NCI-H446 treated with DMSO at 0.1 percent for 48 hours (cell line): ENCODE data around the gene HNRNPUL1.
"Not testable (repeated sequence)": the region's sequence is repeated elsewhere in the genome, so short reads cannot be mapped to it uniquely, and the experiment has no call there.

ENCODE experiments used
- DNase-seq: peaks from one replicate; lab custom pipeline; 2025; lab: John Stamatoyannopoulos, UW

HNRNPUL1 gene

DNA sequence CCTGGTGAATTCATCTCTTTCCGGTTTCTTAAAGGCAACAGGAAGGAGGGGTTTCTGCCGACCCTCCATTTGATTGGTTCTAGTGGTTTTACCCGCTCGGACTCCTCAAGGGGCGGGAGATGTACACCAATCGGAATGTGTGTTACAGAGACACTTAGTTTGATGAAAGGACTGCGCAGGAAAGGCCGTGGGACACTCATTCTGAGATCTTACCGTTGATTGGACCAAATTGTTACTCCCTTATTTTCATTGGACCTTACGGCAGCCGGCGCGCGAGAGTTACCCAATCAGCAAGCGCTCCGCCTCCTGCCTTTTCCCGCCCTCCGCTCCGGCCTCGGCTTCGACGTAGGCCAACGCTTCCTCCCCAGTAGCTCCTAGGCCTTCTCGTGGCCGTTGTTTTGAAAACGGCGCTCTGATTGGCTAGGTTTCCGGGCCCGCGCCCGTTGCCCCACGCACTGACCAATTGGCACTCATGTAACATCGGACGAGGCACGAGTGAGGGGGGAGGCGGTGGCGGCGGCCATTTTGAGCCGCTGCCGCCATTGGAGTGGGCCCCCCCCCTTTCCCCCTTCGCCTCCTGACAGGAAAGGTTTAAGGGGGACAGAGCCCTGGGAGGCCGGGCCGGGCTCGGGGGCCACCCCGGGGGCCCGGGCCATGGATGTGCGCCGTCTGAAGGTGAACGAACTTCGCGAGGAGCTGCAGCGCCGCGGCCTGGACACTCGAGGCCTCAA, at the start of gene HNRNPUL1:
Gene HNRNPUL1, plus strand, starts transcription at position 523 of the 731 bp plus-strand sequence. Its CDS starts 132 bp downstream, at position 655.
- DNase-seq = peak; percentile 100

DNA sequence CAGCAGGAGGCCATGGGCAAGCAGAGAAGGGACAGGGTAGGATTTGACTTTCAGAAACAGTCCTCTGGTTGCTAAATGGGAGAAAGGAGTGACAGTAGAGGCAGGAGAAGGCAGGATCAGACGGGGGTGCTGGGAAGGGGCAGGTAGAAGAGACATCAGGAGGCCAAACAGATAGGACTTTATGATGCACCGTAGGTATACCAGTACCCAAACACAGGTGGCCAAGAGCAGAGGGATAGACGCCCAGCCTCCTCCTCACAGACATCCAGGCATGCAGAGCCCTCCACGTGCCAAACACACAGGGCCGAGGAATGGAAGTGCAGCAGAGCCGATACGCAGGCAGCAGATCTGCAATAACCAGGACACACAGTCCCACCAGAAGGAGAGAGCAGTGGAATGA, 46.4 kb upstream of the HNRNPUL1 start:
- no peak for DNase-seq

DNA sequence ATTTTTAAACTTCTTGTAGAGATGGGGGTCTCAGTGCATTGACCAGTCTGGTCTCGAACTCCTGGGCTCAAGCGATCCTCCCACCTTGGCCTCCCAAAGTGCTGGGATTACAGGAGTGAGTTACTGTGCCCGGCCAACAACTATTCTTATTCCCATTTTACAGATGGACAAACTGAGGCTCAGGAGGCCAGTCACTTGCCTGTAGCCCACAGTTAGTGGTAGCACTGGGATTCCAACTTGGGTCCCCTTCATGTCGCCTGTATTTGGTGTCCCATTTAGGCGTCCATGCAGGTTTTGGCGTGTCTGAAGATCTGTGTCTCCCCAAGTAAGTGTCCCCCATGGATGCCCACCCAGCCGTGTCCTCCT, 45.9 kb upstream of the HNRNPUL1 start:
- no peak for DNase-seq

DNA sequence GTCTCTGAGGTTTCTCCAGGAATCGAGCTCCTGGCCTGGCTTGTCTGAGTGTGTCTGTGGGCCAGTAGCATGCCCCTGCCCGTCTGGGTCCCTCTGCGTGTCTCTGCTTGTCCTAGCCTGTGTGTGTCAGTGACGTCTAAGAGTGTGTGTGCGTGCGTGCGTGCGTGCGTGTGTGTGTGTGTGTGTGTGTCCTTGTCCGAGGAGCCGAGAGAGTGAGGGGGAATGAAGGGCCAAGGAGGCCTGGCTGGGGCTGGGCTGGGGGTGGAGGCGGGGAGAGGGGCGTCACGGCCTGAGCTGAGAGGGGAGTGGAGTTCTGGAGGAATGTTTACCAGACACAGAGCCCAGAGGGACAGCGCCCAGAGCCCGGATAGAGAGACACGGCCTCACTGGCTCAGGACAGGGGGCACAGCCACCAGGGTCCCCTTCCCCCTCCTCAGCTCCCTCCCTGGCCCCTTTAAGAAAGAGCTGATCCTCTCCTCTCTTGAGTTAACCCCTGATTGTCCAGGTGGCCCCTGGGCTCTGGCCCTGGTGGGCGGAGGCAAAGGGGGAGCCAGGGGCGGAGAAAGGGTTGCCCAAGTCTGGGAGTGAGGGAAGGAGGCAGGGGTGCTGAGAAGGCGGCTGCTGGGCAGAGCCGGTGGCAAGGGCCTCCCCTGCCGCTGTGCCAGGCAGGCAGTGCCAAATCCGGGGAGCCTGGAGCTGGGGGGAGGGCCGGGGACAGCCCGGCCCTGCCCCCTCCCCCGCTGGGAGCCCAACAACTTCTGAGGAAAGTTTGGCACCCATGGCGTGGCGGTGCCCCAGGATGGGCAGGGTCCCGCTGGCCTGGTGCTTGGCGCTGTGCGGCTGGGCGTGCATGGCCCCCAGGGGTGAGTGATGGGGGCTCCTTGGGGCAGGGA, 45.3 kb upstream of the HNRNPUL1 start, which contains the start of gene AXL:
Gene AXL, plus strand, starts transcription at position 609 of the 893 bp plus-strand sequence. Its CDS starts 170 bp downstream, at position 779.
- no peak for DNase-seq

DNA sequence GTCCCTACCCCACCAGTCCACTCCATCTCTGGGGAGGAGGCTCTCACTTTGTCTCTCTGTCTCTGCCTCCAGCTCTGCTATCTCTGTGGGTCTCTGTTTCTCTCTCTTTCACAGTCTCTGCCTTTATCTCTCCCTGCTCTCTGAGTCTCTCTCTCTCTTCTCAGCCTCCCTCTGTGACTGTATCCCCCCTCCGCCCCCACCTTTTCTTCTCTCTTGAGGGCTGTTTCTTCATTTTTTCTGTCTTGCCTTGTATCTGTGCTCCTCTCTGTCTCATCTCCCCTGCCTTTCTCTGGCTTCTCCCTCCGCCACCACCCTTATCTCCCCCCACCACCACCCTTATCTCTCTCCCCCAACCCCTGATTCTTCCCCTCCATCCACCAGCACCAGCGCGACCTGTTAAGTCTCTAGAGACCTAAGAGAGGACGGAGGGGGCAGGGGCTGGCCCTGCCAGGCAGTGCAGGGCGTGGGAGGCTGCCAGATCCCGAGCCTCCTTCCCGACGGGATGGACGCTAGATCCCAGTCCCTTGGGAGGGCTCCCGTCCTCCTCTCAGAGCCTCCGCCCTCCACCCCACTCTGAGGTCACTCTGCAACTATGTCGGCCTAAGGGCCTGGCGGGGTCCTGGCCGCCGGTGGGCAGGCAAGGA, 44.1 kb upstream of the HNRNPUL1 start:
- no peak for DNase-seq

DNA sequence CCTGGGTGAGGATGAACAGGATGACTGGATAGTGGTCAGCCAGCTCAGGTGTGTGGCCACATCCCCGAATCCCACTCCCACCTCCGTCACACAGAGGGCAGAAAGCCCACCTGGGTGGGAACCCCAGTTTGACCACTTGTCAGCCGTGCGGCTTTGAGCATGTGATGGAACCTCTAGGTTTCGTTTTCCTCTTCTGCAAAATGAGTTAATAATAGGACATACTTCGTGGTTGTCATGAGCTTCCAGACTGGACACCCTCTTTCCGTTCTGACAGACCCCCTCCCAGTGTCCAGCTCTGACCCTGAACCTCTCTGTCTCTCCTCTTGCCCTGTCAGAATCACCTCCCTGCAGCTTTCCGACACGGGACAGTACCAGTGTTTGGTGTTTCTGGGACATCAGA, 43.4 kb upstream of the HNRNPUL1 start:
- DNase-seq = no peak

DNA sequence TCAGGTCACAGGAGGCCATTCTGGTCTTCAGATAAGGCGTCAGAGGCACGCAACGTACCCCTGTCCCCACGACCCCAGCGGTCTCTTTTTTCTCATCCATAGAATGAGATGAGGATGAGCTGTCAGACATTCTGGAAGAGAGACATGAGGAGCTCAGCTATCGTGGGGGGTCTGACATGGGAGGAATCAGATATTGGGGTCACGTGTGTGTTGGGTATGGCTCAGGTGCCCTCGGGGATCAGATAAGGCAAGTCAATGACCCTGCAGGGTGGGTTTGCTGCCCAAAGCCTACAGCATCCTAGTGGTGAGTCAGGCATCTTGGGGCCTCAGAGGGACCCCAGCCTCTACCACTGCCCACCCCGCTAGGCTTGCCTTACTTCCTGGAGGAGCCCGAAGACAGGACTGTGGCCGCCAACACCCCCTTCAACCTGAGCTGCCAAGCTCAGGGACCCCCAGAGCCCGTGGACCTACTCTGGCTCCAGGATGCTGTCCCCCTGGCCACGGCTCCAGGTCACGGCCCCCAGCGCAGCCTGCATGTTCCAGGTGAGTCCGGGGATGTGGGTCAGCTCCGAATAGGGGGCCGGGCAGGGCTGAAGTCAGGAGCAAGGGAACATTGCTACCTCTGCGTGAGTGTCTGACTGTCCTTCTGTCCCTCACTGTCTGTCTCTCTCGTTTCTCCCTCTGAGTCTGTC, 42.5 kb upstream of the HNRNPUL1 start:
- no peak for DNase-seq

DNA sequence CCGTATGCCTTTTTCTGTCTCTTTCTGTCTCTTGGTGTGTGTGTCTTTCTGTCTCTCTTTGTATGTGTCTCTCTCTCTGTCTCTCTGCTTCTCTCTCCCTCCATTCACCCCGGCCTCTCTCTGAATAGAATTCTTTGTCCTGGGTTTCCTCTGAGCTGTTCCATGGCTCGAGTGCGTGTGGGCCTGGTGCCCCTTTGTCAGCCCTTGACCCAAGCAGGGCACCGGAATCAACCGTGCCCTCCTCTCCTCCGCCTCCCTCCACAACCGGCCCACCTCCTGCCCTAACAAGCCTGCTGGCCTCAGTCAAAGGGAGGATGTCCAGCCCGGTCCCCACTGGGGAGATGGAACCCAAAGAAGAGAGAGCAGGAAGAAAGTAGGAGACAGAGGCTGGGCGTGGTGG, 41.9 kb upstream of the HNRNPUL1 start:
- no peak for DNase-seq

DNA sequence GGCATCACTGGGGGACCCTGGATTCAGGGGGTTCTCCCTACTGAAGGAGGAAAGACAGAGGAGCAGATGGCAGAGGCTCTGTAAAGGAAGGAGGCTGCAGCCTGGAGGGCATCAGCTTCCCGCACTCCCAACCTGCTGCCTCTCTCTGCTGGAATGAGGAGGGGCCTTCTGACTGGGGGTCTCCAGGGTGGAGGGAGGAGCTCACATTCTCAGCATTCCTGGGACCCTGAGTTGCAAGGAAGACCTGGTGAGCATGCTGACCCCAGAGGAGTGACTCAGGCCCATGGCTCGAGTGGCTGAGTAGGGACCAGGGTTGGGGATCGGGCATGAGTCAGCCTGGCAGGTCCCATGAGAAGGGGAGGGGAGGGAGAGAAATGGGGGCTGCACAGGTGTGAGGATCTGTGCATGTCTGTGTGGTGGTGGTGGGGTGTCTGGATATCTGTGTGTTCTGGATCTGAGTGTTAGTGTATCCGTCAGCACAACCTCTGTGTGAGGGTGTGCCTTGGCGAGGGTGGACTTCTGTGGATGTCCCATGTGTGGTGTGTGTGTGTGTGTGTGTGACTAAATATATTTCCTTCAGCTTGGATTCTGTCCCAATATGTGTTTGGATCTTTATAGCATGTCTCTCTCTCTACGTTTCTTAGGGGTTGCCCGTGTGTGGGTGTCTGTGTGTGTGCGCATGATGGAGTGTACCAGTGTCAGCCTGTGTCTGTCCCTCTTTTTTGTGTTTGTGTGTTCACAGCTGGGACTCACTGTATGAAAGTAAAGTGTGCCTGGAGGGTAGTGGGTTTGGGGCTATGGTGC, 40.5 kb upstream of the HNRNPUL1 start:
- DNase-seq = no peak

DNA sequence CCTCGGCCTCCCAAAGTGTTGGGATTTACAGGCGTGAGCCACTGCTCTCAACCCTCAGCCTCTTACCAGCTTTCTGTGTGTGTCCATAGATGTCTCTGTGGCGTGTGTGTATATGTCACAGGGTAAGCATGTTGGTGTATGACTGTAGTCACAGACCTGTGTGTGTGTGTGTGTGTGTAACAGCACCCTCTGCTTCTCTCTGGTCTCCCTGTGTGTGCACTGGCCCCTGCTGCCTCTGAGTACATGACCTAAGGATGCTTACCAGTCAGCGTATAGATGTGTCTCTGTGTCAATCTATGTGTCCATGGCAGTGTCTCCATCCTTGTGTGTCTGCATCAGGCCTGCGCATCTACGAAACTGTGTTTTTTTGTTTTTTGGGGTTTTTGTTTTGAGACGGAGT, 39.5 kb upstream of the HNRNPUL1 start:
- no peak for DNase-seq

DNA sequence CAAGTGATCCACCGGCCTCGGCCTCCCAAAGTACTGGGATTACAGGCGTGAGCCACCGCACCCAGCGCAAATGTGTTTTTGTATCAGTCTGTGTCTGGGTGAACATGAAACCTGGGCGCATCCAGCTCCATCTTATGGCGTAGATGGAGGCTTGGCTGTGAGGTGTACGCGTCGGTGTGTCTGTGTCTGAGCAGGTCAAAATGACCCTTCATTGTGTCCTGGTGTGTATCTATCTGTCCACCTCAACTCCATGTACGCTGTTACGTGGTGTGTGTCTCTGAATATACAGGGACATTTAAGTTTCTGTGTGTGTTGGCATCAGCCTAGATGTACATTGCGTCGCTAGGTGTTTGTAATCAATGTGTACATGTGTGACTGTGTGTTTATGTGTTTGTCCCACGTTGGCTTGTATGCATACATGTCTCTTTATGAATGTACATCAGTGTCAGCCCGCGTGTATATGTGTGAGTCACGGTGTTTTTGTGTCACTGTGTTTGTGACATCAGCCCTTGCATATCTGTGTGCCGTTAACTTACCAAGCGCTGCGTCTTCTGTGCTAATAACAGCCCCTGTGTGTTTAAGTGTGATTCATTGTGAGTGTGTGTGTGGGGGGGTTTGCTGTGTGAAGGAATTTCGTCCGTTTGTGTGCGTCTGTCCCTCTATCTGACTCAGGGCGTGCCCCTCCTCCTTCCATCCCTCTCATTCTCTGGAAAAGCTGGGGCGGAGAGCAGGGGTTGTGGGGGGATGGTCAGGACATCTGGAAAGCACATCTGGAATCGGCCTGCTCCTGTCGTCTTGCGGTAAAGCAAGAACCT, 38.7 kb upstream of the HNRNPUL1 start:
- no peak for DNase-seq

DNA sequence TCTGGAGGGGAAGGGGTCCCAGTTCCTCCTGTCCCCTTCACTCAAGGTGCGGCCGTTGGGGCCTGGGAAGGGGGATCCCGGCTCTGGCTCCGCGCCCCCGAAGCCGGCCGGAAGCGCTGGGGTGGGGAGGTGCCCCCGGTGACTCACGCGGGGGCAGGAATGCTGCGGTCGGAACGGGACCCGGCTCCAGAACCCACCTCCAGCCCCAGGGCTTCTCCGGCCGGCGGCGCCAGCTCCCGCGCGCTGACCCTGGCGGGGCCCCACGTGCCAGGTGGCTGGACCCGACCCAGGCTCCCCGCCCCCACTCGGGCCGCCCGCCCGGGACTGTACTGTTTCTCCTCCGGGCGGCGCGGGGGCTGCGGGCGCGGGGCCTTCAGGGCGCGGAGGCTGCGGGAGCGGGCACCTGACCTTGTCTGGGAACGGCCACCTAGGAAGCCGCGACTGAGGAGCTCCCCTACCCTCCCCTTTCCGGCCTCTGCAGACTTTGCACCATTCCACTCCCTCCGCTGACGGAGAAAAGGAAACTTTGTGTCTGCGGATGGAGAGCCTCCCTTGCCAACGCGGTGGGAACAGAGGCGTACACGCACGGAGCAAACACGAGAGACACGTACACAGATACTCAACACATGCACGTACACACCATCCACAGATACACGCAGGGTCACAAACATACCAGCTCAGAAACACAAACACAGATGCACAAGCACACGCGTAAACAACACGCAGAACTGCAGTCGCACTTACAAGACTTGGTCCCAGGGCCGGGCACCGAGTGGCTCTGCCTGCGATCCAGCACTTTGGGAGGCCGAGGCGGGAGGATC, 37.9 kb upstream of the HNRNPUL1 start:
- no peak for DNase-seq

DNA sequence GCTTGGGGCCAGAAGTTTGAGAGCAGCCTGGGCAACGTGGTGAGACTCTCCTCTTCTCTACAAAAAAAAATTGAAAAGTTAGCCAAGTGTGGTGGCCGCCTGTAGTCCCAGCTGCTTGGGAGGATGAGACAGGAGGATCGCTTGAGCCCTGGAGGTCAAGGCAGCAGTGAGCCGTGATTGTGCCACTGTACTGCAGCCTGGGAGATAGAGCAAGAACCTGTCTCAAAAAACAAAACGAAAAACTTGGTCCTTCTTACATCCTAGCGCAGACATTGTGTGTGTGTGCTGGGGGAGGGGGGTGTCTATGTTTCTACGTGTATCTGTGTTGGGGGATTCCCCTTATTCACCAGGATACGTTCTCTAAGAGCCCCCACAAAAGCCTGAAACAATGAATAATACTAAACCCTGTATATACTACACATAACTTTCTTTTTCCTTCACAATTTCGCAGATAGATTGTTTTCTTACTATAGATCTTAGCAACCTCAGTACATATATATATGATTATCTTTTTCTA, 37.2 kb upstream of the HNRNPUL1 start:
- no peak for DNase-seq

DNA sequence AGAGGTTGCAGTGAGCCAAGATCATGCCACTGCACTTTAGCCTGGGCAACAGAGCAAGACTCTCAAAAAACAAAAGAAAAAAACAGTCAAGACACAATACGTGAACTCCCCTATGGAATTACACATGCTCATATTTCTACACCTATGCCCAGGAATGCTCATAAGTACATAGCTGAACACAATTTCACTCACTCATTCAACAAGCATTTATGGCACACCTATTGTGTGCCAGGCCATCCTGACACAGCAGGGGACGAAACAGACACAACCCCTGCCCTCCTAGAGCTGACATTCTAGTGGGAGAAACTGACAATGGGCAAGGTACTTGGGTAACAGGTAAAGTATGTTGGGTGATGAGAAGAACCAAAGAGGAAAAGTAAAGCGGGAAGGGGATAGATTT, 35.7 kb upstream of the HNRNPUL1 start:
- DNase-seq = no peak

DNA sequence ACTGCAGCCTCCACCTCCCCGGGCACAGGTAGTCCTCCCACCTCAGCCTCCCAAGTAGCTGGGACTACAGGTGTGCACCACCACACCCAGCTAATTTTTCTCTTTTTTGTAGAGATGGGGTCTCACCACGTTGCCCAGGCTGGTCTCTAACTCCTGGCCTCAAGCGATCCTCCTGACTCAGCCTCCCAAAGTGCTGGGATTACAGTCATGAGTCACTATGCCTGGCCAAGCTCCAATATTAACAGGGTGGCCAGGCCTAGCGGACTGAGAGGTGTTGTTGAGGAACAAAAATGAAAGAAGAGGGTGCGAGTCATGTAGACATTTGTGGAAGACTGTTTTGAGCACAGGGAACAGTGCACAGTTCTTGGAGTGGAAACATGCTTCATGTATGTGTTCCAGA, 34.8 kb upstream of the HNRNPUL1 start:
- DNase-seq = not testable (repeated sequence)

DNA sequence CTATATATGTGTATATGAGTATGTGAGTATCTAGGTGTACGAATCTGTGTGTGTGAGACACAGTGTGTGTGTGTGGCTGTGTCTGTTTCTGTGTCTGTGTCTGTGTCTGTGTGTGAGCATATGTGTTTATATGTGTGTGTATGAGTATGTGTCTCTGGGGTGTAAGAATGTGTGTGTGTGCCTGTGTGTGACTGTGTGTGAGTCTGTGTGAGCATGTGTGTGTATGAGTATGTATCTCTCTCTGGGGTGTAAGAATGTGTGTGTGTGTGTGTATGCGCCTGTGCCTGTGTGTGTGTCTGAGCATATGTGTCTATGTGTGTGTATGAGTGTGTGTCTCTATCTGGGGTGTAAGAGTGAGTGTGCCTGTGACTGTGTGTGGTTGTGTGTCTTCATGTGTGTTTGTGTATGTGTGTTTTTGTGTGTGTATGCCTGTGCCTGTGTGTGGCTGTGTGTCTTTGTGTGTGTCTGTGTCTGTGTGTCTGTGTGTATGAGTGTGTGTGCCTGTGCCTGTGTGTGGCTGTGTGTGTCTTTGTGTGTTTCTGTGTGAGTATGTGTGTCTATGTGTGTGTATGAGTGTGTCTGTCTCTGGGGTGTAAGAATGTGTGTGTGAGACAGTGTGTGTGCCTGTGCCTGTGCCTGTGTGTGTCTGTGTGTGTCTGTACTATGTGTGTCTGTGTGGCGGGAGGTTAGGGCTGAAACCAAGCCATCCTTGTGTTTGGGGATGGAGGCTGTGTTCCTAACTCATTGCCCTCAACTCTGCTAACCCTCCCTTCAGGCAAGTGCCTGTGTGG, 33.9 kb upstream of the HNRNPUL1 start:
- no peak for DNase-seq

DNA sequence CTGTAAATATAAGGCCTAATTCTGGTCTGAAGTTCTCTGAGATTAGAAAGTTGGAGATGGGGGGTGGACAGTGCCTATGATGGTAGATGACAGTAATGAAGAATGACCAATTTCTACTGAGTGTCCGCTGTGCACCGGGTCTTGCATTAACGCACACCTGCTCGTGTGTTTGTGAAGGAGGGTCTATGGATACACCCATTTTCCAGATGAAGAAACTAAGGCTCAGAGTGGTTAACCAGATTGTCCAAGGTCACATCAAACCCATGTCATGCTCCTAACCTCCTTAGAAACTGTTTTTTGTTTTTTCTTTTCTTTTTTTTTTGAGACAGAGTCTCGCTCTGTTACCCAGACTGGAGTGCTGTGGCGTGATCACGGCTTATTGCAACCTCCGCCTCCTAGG, 31.5 kb upstream of the HNRNPUL1 start:
- DNase-seq = no peak

DNA sequence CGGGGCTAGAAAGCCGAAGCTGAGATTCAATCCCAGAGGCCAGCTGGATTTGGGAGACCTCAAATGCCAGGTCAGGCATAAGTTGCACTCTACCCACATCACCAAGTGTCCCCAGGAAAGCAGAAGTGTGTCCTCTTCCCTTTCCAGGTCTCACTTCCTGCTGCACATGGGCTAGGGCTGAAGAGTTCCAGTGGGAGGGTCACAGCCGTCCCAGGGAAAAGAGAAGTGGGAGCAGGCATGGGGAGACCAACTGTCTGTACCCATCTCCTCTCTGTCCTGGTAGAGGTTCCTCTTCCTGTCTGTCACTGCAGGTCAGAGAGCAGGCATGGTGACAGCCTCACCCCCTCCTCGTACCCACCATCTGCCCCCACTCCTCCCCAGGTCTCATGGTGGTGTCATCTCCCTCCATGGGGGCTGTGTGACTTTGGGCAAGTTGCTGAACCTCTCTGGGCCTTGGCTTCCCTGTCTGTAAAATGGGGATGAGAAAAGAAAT, 30.4 kb upstream of the HNRNPUL1 start:
- no peak for DNase-seq
